DMS 273 treated with DMSO at 0.1 percent for 48 hours (cell line): ENCODE measurements around the gene GOPC.
A peak's percentile ranks its signal among the peaks of the same experiment; 100 is the strongest.
"Not testable (repeated sequence)": the region's sequence is repeated elsewhere in the genome, so short reads cannot be mapped to it uniquely, and the experiment has no call there.

Experiments used
- DNase-seq: peaks from one replicate; lab custom pipeline; 2025; lab: John Stamatoyannopoulos, UW

The GOPC gene

GRCh38 chr6:117602151-117602898 lies at the start of gene GOPC:
TSS of gene GOPC (minus strand) at chr6:117602511. CDS start at chr6:117602288, 223 bp downstream.
- DNase-seq: peak; percentile 95

GRCh38 chr6:117651984-117652383 lies 49.7 kb upstream of the GOPC start:
- DNase-seq: not testable (repeated sequence)

- DNase-seq: no peak
These were observed 40.7 kb upstream of the GOPC start for GRCh38 chr6:117642976-117643375.

GRCh38 chr6:117637770-117638169 lies 35.5 kb upstream of the GOPC start:
- no peak for DNase-seq

GRCh38 chr6:117629119-117629660 lies 26.9 kb upstream of the GOPC start:
- no peak for DNase-seq

- no peak for DNase-seq
These were observed 25.2 kb upstream of the GOPC start for GRCh38 chr6:117627533-117627932.

GRCh38 chr6:117624869-117625481 lies 22.7 kb upstream of the GOPC start:
- no peak for DNase-seq

GRCh38 chr6:117619178-117619577 lies 16.9 kb upstream of the GOPC start:
- no peak for DNase-seq

- DNase-seq: no peak
These were observed 15.1 kb upstream of the GOPC start for GRCh38 chr6:117617210-117618035.

- no peak for DNase-seq
These were observed 14.3 kb upstream of the GOPC start for GRCh38 chr6:117616391-117617209.

GRCh38 chr6:117615750-117616390 lies 13.6 kb upstream of the GOPC start:
- no peak for DNase-seq

GRCh38 chr6:117613920-117614560 lies 11.7 kb upstream of the GOPC start:
- no peak for DNase-seq

- DNase-seq: no peak
These were observed 5.2 kb upstream of the GOPC start for GRCh38 chr6:117607511-117607910.

- DNase-seq: peak; percentile 61
These were observed 3.0 kb upstream of the GOPC start for GRCh38 chr6:117605169-117605826.

GRCh38 chr6:117603821-117604220 lies 1.5 kb upstream of the GOPC start:
- DNase-seq: no peak

GRCh38 chr6:117602899-117603588 lies 733 bp upstream of the GOPC start:
- no peak for DNase-seq

- DNase-seq: no peak
These were observed 530 bp downstream of the GOPC start for GRCh38 chr6:117601811-117602150.

- no peak for DNase-seq
These were observed 2.1 kb downstream of the GOPC start for GRCh38 chr6:117600008-117600743.

GRCh38 chr6:117597755-117598154 lies 4.6 kb downstream of the GOPC start:
- DNase-seq: no peak
